ENCODE results near the gene APLF.
"Not testable (repeated sequence)": the region's sequence is repeated elsewhere in the genome, so short reads cannot be mapped to it uniquely, and the experiment has no call there.

Gene APLF

DNA sequence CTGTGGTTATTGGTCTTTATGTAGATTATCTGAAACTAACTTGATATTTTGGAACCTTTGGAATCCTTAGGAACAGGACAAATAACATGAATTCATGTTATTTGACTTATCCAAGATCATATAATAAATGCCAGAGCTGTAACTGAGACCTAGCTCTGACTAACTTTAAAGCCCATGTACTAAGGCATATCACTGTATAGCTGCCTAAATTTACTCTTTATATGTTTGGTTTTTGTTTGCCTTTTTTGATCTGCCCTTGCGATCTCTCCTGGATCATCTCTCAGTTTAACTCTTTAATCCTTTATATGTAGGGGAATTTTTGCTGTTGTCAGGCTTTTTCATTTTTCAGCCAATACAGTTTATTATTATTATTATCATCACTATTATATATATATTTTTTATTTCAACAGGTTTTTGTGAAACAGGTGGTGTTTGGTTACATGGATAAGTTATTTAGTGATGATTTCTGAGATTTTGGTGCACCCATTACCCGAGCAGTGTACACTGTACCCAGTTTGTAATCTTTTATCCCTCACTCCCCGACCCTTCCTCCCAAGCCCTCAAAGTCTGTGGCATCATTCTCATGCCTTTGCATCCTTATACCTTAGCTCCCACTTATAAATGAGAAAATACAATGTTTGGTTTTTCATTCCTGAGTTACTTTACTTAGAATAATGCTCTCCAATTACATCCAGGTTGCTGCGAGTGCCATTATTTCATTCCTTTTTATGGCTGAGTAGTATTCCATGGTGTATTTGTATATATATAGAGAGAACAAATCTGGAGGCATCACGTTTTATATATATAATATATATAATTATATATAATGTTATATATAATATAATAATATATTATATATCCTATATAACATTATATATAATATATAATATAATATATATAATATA is 48.9 kb downstream of the APLF start:
- no peak for DNase-seq (ENCODE audit: low spot score)
- TF ChIP-seq, protein P1, sequence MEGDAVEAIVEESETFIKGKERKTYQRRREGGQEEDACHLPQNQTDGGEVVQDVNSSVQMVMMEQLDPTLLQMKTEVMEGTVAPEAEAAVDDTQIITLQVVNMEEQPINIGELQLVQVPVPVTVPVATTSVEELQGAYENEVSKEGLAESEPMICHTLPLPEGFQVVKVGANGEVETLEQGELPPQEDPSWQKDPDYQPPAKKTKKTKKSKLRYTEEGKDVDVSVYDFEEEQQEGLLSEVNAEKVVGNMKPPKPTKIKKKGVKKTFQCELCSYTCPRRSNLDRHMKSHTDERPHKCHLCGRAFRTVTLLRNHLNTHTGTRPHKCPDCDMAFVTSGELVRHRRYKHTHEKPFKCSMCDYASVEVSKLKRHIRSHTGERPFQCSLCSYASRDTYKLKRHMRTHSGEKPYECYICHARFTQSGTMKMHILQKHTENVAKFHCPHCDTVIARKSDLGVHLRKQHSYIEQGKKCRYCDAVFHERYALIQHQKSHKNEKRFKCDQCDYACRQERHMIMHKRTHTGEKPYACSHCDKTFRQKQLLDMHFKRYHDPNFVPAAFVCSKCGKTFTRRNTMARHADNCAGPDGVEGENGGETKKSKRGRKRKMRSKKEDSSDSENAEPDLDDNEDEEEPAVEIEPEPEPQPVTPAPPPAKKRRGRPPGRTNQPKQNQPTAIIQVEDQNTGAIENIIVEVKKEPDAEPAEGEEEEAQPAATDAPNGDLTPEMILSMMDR (IDR thresholded peaks at IDR 0.05; ENCODE audit: extremely low read depth, missing control alignments): no peak

DNA sequence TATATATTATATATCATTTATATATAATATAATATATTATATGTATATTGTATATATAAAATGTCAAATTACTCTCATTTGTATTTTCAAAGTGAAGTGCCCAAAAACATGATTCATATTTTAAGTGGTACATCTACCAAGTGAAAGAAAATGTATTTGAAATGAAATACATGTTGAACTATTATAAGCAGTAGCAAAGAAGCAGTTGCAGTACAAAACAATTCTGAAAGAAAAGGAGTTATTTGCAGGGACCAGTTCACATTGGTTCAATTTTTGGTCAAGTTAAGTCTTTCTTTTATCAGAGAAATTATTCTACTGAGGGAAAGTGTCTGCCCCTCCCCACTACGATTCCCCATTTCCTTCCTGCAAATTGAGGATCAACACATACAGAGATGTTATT is 51.9 kb downstream of the APLF start:
- DNase-seq (ENCODE audit: low spot score): no peak
- TF ChIP-seq, protein P1 (IDR thresholded peaks at IDR 0.05; ENCODE audit: extremely low read depth, missing control alignments): no peak

DNA sequence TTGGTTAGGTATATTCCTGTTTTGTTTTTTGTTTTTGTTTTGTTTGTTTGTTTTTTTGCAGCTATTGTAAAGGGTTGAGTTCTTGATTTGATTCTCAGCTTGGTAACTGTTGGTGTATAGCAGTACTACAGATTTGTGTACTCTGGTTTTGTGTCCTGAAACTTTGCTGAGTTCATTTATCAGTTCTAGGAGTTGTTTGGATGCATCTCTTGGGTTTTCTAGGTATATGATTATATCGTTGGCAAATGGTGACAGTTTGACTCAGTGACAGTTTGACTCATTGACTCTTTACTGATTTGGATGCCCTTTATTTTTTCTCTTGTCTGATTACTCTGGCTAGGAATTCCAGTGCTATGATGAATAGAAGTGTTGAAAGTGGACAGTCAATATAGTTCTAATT is 53.7 kb downstream of the APLF start:
- TF ChIP-seq, protein P1 (IDR thresholded peaks at IDR 0.05; ENCODE audit: extremely low read depth, missing control alignments): no peak
- no peak for DNase-seq (ENCODE audit: low spot score)

DNA sequence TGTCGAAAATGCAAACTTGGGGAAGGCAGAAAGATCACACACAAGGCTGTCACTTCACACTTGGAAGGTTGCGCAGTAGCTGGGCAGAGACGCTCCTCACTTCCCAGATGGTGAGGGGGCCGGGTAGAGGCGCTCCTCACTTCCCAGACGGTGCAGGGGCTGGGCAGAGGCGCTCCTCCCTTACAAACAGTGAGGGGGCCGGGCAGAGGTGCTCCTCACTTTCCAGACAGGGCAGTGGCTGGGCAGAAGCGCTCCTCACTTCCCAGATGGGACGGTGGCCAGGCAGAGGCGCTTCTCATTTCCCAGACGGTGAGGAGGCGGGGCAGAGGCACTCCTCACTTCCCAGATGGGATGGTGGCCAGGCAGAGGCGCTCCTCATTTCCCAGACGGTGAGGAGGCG is 59.6 kb downstream of the APLF start:
- DNase-seq (ENCODE audit: low spot score): not testable (repeated sequence)

DNA sequence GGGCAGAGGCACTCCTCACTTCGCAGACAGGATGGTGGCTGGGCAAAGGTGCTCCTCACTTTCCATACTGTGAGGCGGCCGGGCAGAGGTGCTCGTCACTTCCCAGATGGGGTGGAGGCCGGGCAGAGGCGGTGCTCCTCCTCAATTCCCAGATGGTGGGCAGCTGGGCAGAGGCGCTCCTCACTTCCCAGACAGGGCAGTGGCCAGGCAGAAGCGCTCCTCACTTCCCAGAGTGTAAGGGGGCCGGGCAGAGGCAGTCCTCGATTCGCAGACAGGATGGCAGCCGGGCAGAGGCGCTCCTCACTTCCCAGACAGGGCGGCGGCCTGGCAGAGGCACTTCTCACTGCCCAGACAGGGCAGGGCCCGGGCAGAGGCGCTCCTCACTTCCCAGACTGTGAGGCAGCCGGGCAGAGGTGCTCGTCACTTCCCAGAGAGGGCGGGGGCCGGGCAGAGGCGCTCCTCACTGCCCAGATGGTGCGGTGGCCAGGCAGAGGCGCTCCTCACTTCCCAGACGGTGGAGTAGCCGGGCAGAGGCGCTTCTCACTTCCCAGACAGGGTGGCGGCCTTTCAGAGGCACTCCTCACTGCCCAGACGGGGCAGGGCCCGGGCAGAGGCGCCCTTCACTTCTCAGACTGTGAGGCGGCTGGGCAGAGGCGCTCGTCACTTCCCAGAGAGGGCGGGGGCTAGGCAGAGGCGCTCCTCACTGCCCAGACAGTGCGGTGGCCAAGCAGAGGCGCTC is 60.1 kb downstream of the APLF start:
- DNase-seq (ENCODE audit: low spot score): not testable (repeated sequence)

DNA sequence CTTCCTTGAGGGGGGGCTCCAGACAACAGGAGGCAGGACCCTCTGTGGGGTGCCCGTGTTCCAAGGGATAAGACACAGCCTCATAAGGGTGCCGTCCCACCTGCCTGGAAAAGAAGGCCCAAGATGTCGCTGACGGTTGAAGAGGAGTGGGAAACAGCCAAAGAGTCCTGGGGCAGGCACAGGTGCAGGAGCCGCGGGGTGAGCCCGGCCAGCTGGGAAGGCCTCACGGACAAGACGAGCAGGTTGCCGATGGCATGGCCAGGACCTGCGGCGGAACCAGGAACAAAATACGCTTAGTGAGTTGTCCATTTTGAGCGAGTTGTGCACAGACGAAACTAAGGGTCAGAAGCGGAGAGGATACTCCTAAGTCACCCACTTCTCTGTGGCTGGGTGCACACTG is 61.8 kb downstream of the APLF start:
- DNase-seq (ENCODE audit: low spot score): not testable (repeated sequence)

DNA sequence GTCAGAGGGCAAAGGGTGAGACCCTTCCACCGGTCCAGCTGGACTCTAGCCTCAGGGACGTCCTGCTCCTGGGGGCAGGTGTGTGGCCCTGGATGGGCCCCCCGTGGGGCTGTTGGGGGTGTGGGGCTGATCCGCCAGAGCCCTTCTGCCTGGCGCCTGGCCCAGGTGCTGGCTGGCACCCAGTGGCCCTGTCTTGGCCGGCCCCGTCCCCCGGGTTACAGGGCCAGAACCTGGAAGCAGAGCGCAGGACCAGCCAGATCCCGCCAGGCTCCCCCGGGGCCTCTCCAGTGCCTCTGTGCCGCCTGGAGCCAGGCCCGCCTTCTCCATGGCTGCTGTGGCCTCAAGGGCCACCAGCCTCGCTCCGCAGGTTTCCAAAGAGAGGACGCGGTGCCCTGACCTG is 62.3 kb downstream of the APLF start:
- not testable (repeated sequence) for DNase-seq (ENCODE audit: low spot score)

DNA sequence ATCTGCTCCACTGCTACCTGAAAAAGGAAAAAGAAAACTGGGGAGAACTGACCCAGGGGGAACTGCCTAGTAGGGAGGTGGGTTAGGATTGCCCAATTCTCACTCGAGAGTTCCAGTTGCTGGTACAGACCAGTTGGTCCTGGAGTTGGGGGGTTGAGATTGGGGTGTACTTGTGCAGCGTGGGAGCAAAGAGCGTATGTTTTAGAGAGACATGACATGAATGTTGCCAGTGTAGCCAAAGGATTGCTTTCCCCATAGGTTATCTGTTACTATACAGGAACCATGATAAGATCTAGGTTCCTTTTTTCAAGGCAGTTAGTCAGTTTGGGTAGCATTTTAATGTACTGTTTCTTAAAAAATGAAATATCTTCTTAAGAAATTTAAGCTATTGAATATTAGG is 68.6 kb downstream of the APLF start:
- no peak for DNase-seq (ENCODE audit: low spot score)
- TF ChIP-seq, protein P1 (IDR thresholded peaks at IDR 0.05; ENCODE audit: extremely low read depth, missing control alignments): no peak

DNA sequence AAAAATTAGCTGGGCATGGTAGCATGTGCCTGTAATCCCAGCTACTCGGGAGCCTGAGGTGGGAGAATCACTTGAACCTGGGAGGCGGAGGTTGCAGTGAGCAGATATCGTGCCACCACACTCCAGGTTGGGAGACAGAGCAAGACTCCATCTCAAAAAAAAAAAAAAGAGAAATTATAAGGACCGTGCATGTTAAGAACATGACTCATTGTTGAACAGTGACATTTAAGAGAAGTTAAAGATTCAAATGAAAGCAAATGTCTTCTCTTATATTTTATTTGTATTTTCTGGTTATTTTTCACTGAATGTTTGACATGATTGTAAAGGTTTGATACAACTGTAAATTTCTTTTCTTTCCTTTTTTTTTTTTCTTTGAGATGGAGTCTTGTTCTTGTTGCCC is 69.6 kb downstream of the APLF start:
- no peak for DNase-seq (ENCODE audit: low spot score)
- TF ChIP-seq, protein P1 (IDR thresholded peaks at IDR 0.05; ENCODE audit: extremely low read depth, missing control alignments): no peak

Measured in GM20000 (cell line).